ENCODE results near the gene MTHFD2L.
"Not testable (repeated sequence)": the region's sequence is repeated elsewhere in the genome, so short reads cannot be mapped to it uniquely, and the experiment has no call there.

The MTHFD2L gene
- 4.1 to 16.5 (median 8.8) reads per million in 18 experiments for total RNA-seq

DNA sequence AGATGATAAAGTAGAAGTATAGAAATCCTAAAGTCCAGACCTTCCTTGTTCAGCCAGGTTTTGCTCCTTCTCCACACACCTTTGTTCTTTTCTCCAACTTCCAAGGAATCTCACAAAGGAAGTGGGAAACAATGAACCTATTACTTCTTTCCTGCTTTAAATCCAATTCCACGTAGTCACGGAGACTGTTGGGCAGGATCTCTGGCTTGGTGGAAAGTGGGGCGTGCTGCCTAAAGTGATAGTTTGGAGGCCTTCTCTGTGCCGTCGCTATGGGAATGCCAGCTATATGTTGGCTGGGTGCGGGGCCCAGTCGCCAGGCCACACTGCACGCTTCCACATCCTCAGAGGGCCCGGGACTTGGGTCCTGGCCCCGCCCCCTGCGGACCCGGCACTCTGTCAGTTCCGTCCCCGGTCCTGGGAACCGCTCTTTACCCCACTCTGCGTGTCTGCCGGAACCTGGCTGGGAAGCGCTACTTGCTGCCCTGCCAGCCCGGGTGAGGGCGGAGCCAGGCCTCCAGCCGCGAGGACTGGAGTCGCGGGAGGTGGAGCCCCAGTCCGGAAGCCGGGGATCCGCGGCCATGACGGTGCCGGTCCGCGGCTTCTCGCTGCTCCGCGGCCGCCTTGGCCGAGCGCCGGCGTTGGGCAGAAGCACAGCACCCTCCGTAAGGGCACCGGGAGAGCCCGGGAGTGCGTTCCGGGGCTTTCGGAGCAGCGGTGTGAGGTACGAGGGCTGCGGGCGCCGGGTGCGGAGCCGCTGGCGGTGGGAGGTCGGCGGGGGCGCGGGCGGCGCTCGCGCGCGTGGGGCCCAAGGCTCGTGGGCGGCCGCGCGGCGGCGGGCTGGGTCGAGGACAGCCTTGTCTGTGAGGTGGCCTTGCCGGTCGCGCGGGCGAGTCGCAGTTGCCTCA lies at the start of gene MTHFD2L:
Gene MTHFD2L, plus strand, starts transcription at position 558 of the 905 bp plus-strand sequence. Its CDS starts 21 bp downstream, at position 579.
- peak; percentile 91 to 94 for DNase-seq

DNA sequence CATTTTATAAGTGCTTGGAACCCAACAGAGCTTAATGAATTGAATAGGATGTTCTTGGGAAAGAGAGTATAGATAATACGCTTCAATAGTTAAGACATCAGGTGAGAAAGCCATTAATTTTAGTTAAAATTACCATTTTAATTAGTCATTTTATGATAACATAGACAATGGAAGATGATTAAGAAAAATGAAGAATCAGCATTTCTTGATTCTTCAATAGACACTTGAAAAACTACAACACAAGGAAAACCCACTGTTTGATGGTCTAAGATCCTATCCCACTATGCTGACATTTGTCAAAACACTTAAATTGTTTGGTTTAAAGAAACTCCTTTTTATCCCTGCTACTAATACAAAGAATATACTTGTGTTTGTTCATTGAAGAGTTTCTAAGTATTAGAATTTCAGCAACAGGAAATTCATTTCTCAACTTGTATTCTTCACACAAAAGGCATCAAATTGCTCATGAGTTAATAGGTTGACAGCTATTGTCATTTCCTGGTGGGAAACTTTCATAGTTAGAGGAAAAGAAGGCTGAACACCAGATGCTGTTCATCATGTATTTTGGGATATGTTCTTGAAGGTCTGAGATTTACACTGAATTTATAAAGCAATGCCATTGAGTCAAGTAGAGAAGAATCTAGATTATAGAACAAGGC lies 49.3 kb upstream of the MTHFD2L start:
- DNase-seq, result no peak

DNA sequence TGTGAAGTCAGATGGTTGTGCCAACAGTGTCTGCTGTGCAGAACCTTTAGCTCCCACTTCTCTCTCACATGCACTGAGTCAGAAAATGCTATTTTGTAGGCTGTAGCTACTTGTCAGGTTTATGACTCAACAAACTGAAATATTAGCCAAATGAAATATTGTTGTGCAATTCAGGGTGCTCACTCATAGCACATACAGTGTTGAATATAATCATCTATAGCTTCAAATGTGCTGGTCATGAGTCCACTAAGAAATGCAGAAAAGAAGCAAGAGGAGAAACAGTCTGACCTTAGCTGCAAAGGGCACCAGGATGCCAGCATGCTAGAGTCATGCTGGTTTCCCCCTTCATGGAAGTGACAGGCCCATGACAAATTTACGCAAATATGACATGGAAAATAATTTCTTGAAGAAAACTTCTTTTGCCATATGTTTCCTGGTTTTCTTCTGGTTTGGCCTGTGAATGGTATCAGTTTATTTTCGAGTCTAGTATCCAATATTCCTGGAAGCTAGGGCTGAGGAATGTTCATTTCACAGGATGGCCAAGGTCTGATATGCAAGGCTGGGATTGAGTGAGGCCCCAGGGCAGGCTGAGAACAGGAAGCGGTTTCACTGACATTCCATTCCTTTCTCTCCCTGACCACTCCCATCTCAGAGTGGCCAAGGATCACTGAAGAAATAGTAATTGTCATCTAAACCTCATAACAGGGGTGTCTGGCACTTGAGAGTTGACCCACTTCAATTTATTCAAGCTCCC lies 48.6 kb upstream of the MTHFD2L start:
- DNase-seq, result peak; percentile 92 to 98

DNA sequence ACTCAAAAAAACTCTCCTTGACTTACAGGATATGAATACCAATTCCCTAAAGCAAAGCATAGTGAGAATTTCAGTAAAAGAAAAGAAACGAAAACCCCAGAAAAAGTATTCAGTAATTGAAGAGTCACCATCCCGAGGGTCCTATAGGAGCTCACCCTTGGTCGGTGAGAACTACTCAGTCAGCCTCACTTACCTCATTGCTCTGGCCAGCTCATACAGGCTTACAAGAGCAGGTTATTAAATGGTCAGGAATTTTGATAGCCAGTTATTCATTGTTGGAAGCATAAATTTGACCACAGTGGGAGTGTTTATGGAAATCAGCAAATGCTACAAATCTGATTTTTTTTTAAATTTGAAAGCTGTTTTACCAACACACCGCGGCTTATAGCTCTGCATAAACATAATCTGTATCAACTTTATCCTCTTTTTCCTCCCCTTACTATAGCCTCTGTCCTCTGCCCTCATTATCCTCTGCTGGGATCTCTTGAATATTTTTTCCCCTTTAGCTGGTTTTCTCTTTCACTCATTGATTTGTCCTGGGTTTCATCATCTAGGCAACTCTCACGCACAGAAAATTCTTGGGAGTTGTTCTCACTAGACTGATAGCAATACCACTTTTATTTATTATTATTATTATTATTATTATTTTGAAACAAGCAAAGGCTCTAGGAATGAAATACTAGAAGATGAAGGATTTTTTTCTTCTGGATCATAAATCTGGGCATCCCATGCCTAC lies 47.9 kb upstream of the MTHFD2L start:
- DNase-seq, result no peak

DNA sequence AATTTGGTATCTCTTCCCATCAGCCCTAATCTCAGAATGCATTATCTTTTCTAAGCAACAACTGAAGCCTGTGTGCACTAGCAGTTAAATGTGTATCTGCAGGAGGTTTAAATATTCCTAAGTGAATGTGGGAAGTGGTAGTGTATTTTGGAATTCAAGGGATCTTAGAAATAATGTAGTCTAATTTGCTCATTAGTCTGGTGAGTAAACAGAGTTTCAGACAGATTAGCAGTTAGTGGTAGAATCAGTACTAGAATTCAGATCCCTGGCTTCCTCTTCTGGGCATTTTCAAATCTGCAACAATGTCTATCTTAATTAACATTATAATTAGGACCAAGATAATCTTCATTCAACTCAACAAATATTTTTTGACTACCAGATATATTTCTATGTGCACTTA lies 47.2 kb upstream of the MTHFD2L start:
- DNase-seq, result no peak

DNA sequence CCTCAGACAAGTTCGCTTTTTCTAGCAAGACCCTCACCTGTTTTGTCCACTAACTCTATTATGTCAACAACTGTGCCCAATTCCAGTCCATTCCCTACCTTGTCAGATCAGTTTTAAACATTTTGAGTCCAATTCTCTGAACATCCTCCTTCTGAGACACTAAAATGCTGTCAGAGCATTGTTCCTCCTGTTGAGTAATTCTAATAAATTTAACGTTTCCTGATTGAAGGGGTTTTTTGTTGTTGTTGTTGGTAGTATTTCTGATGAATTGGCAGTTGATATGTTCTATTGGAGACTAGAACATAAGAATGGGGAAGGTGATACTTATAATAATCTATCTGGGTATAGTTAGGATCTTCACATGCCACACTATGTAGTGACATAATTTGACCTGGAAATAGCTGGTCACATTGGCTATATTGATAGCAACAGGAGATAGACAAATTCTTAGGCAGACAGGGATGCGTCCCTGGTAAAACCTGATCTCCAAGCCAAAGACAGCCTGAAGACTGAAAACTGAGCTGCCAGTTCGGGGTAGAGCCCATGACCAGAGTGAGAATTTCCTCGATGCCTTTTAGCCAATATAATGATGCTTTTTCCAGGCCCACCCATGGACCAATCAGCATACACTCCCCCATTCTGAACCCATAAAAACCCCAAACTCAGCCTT lies 46.5 kb upstream of the MTHFD2L start:
- peak in 1 of 2 donors; percentile 11 for DNase-seq

DNA sequence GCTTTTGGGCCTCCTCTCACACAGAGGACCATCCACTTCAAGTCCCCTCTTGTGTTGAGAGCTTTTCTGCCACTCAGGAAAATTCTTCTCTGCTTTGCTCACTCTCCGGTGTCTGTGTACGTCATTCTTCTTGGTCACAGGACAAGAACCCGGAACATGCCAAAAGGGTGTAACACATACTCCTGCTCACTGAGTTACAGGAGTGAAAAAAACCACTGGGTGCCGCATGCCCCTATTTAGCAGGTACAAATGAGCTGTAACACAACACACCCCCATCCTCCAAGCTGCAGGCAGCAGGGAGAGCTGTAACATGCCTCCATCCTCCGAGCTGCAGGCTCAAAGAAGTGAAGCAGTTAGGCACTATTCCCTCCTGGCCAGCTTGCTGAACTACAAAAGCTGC lies 45.9 kb upstream of the MTHFD2L start:
- no peak for DNase-seq

DNA sequence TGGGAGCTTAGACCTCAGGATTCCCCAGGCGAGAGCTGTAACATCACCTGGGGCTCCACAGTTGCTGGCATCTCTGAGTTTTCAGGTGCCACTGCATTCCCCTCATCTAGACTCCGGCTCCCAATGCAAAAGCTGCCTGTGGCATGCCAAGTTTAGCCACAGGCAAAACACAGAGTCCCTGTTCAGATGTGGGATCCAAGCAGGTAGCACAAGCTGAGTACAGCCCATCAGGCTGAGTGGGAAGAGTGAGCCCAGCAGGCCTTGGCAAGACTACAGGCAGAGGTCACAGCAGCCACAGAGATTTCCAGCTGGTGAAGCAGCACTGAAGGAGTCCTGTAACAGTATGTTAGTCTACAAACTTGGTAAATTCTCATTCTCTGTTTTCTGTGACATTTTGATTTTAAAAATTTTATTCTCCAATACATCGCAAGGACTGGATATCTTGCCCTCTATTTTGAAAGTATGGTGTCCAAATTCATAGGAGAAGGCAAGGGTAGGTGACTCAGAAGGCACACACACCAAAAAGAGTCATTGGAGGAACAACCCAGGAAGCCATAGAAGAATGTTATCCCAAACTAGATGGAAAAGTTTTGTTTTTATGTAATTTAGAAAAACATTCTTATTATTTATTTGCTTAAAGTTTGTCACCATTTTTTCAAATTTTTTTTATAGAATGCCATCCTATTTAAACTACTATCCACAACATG lies 45.4 kb upstream of the MTHFD2L start:
- no peak for DNase-seq

DNA sequence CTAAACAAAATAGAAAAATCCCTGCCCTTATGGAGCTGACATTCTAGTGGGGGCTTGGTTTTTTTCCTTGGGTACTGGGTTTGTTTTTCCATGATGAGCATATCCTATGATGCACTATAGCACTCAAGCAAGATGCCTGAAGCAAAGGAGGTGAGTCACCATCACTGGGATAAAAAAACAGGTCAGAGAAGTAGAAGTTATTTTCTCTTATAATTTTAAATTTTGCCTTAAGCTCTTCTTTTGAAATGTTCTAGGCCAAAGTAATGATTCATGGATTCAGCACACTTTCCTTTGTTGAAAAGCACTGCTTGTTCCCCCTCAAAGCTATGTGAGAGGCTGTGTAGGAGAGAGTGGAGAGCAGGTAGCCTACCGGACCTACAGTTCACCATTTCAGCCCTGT lies 43.7 kb upstream of the MTHFD2L start:
- DNase-seq, result no peak

DNA sequence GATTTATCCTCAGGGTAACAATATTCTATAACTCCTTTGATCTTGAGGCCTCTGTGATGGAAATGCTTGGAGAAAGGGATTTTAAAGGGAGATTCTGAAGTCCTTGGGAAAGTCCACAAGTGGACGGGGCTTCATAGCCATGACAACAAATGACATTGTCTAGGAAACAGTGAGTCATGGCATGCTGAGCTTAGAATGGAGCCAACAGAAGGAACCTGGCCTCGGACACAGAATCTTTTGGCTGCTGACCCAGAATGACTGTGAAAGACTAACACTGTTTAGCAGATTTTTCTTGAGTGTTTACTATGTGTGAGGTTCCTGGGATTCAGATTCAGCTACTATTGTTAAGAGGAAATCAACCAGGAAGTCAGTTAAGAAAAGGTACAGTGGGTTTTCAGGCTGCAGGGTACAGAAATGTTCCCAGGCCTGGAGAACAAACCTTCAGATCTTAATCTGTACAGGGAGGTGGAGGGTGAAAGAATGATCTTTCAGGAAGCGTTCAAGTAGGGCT lies 40.8 kb upstream of the MTHFD2L start:
- DNase-seq, result peak in 1 of 2 donors; percentile 14

DNA sequence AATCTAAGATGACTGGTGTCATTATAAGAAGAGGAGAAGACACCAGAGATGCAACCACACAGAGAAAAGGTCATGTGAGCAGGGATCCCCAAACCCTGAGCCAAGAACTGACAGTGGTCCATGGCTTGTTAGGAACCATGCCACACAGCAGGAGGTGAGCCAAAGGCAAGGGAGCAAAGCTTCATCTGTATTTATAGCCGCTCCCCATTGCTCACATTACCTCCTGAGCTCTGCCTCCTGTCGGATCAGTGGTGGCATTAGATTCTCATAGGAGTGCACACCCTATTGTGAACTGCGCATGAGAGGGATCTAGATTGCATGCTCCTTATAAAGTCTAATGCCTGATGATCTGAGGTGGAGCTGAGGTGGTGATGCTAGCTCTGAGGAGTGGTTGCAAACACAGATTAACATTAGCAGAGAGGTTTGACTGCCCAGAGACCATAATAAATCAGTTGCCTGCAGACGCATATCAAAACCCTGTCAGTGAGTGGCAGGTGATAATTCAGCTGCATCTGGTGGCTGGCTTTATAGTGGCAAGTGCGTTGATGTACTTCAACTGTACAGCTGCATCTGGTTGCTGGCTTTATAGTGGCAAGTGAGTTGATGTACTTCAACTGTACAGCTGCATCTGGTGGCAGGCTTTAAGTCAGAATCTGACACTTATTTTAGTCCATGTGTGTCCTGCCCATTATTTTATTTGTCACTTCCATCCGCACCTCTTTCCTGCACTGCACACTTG lies 39.1 kb upstream of the MTHFD2L start:
- no peak for DNase-seq

DNA sequence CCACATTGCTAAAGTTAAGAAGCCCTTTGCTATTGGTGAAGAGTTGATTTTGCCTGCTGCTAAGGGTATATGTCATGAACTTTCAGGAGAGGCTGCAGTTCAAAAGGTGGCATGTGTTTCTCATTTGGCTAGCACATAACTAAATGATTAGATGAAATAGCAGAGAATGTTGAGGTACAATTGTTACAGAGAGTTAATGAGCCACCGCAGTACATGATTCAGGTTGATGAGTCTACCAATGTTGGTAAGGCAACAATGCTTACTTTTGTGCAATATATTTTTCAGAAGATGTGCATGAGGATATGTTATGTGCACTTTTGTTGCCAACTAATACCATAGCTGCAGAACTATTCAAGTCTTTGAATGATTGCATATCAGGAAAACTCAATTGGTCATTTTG lies 37.8 kb upstream of the MTHFD2L start:
- DNase-seq, result no peak

DNA sequence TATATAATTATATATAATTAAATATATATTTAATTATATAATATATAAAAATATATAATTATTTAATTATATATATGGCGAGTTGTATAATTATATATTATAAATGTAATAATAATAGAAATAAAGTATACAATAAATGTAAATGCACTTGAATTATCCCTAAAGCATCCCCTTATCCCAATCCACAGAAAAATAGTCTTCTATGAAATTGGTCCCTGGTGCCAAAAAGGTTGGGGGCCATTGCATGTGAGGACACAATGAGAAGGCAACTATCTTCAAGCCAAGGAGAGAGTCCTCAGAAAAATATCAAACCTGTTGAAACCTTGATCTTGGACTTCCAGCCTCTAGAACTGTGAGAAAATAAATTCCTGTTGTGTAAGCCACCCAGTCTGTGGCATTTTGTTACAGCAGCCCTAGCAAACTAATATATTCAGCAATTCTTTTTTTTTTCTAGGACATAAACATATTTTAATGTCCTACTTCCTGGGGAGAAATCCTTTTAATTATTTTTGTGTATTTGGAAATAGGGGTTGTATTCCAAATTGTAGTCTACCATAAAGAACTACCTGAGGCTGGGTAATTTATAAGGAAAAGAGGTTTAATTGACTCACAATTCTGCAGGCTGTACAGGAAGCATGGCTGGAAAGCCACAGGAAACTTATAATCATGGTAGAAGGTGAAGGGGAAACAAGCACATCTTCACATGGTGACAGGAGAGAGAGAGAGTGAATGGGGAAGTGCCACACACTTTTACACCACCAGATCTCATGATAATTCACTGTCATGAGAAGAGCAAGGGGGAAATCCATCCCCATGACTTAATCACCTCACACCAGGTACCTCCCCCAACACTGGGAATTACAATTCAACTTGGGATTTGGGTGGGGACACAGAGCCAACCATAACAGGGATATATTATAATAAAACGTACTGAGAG lies 36.0 kb upstream of the MTHFD2L start:
- no peak for DNase-seq

DNA sequence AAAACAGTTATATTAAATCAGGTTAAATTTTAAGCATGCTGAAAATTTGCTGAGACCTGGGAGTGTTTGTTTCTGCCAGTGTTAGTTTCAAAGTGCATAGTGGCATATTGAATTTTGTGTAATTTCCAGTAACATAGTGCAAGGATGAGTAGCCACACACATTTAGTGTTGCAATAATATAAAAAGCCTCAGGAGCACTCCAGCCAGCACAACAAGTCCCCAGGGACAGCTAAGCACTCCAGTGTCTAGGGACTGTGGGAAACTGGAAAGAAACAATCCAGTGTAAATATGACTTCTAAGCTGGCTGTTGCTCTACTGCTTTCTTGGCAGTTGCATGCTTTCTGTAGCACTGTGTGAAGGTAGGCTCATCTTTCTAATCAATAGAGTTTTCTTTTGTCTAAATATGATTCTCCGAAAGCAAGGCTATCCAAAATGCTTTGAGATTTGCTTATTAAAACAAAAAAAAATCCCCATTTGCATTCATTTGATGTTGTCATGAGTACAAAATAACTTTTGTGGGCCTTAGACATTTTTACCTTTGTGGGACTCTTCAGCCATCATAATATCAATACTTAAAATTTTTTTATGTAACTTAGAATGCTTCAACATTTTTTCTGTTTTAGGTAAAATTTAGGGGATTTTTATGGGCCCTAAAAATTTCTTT lies 34.7 kb upstream of the MTHFD2L start:
- DNase-seq, result no peak

DNA sequence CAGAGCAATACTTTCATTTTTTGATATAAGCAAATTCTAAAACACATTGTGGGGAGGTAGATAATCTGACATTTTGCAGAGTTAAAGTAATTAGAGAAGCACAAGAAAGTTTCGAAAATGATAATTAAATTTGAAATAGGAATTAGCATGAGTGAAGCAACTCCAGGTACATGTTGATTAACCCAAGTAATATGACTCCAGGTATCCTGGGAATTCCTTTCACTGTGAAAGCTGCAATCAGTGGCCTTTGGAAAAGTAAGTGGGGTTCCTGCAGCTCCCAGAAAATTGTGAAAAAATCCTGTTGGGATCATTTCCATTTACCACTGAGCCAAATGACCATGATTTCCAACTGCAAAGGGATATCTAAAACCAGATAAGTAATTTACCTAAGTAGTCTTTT lies 32.9 kb upstream of the MTHFD2L start:
- DNase-seq, result no peak

DNA sequence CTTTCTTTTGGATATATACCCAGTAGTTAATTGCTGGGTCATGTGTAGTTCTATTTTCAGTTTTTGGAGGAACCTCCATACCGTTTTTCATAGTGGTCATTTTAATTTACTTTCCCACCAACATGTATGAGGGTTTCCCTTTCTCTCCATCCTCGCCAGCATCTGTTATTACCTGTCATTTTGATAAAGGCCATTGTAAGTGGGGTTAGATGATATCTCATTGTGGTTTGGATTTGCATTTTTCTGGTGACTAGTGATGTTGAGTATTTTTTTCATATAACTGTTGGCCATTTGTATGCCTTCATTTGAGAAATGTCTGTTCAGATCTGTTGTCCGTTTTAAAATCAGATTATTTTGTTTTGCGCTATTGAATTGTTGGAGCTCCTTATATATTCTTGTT lies 30.2 kb upstream of the MTHFD2L start:
- no peak for DNase-seq

DNA sequence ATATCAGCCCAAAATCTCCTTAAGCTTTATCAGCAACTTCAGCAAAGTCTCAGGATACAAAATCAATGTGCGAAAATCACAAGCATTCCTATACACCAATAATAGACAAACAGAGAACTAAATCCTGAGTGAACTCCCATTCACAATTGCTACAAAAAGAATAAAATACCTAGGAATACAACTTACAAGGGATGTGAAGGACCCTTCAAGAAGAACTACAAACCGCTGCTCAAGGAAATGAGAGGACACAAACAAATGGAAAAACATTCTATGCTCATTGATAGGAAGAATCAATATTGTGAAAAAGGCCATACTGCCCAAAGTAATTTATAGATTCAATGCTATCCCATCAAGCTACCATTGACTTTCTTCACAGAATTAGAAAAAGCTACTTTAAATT lies 27.1 kb upstream of the MTHFD2L start:
- DNase-seq, result not testable (repeated sequence)

DNA sequence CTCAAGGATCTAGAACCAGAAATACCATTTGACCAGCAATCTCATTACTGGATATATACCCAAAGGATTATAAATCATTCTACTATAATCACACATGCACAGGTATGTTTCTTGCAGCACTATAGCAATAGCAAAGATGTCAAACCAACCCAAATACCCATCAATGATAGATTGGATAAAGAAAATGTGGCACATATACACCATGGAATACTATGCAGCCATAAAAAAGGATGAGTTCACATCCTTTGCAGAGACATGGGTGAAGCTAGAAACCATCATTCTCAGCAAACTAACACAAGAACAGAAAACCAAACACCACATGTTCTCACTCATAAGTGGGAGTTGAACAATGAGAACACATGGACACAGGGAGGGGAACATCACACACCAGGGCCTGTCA lies 25.7 kb upstream of the MTHFD2L start:
- not testable (repeated sequence) for DNase-seq

DNA sequence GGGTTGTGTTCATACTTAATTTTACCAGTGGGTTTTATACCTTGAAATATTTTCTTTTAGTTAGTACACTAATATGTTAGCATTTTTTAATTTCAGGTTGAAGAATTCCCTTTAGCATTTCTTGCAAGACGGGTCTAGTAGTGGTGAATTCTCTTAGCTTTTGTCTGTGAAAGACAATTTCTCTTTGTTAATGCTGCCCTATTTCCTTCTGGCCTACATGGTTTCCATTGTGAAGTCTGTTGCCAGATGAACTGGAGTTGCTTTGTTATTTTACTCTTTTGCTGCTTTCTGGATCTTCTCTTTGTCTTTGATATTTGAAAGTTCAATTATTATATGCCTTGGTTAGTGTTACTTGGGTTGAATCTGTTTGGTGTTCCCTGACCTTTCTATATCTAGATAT lies 25.0 kb upstream of the MTHFD2L start:
- no peak for DNase-seq

Measured in inflammatory macrophage (primary cell).